HL-60 (cell line): ENCODE measurements around the gene LSM5.

Experiments
- DNase-seq, 2 experiments: peaks; one replicate each; pipeline ENCODE4 v3.0.0-alpha.2; 2010 to 2020; ENCODE audit warnings: low read depth in 1 of 2, low spot score in 1 of 2
- H3K27ac ChIP-seq: fragments of 250-450 bp; sonication (Bioruptor Pico); replicated peaks from 2 replicates; pipeline ENCODE4 v1.5.1; 2020; ENCODE audit warnings: mild to moderate bottlenecking, moderate library complexity
- H3K27me3 ChIP-seq: fragments of 250-450 bp; sonication (Bioruptor Pico); 2 replicates; pipeline ENCODE4 v1.5.1; 2021; ENCODE audit warnings: mild to moderate bottlenecking, moderate library complexity; ENCODE audit not compliant: insufficient read depth, poor library complexity, severe bottlenecking
- H3K4me3 ChIP-seq: replicated peaks from 2 replicates; pipeline ENCODE4 v1.5.1; 2011; ENCODE audit warnings: mild to moderate bottlenecking, control low read depth, low read length; ENCODE audit not compliant: insufficient read depth
- CTCF ChIP-seq: IDR thresholded peaks from one replicate; pipeline ENCODE4 v1.5.1; 2011; ENCODE audit warnings: low read length, control low read depth, inconsistent platforms; ENCODE audit not compliant: insufficient read depth
- GABPA ChIP-seq: IDR thresholded peaks from 2 replicates; pipeline ENCODE4 v1.6.1; 2012; ENCODE audit warnings: low read depth
- POLR2AphosphoS5 ChIP-seq: IDR thresholded peaks from 2 replicates; pipeline ENCODE4 v1.6.1; 2012; ENCODE audit warnings: low read depth
- REST ChIP-seq: IDR thresholded peaks from 2 replicates; pipeline ENCODE4 v1.6.1; 2012; ENCODE audit warnings: low read depth; ENCODE audit not compliant: insufficient replicate concordance
- SPI1 ChIP-seq: IDR thresholded peaks from 2 replicates; pipeline ENCODE4 v1.6.1; 2012; ENCODE audit warnings: low read depth, mild to moderate bottlenecking, borderline replicate concordance

The LSM5 gene

GRCh38 chr7:32522746-32523530 is 32.8 kb upstream of the LSM5 start:
- DNase-seq, result no peak
- H3K4me3 ChIP-seq, result no peak overlapping the region
- no peak for TF ChIP-seq GABPA
- TF ChIP-seq SPI1, result no peak; the same call in 1 of the 2 replicates
- no peak for TF ChIP-seq POLR2AphosphoS5
- no peak for TF ChIP-seq CTCF
- no peak for TF ChIP-seq REST
- H3K27ac ChIP-seq, result no peak overlapping the region
- no peaks in the 10 kb centered on the region for H3K27me3 ChIP-seq

GRCh38 chr7:32519763-32520162 is 29.6 kb upstream of the LSM5 start:
- Histone ChIP-seq H3K27me3 (no peaks in the 10 kb centered on the region), H3K27ac (no peak overlapping the region), H3K4me3 (no peak overlapping the region)
- TF ChIP-seq REST (no peak), POLR2AphosphoS5 (no peak), SPI1 (no peak), GABPA (no peak), CTCF (no peak)
- DNase-seq, result no peak

GRCh38 chr7:32518534-32519140 is 28.5 kb upstream of the LSM5 start:
- no peaks in the 10 kb centered on the region for H3K27me3 ChIP-seq
- no peak overlapping the region for H3K4me3 ChIP-seq
- no peak for DNase-seq
- H3K27ac ChIP-seq, result no peak overlapping the region
- TF ChIP-seq SPI1, result no peak
- no peak for TF ChIP-seq POLR2AphosphoS5
- TF ChIP-seq REST, result no peak
- TF ChIP-seq GABPA, result no peak
- no peak for TF ChIP-seq CTCF
